Left lung (tissue), 10 donors: ENCODE results near the gene NEK10. TPM values are rescaled to one million over a fixed set of nuclear protein-coding genes. Genes with fewer than 3 reads are reported as not detected.

Experiments used
- ATAC-seq: fragments of 200-7000 bp; cut with Tn5 transposase; one replicate; pipeline ENCODE4 v1.9.1; 2020; ENCODE audit warnings: moderate library complexity
- DNase-seq, 4 donors: peaks; one replicate each; pipeline ENCODE4 v3.0.0-alpha.2; 2013 to 2020
- H3K27ac ChIP-seq, 2 donors: fragments of 200-600 bp; sonication (generic) in 1 of 2; one replicate each; pipeline versions ENCODE4 v1.5.0 to v1.8.0; 2020 to 2021
- H3K27me3 ChIP-seq, 2 donors: fragments of 200-600 bp; sonication (generic) in 1 of 2; one replicate each; pipeline versions ENCODE4 v1.5.0 to v1.8.0; 2020 to 2021
- H3K36me3 ChIP-seq, 2 donors: fragments of 200-600 bp; sonication (generic) in 1 of 2; one replicate each; pipeline versions ENCODE4 v1.5.0 to v1.8.0; 2020 to 2021
- H3K4me1 ChIP-seq, 2 donors: fragments of 200-600 bp; one replicate each; pipeline ENCODE4 v1.8.0; 2021
- H3K4me3 ChIP-seq, 2 donors: fragments of 200-600 bp; sonication (generic) in 1 of 2; one replicate each; pipeline versions ENCODE4 v1.5.0 to v1.8.0; 2020 to 2021; ENCODE audit warnings: mild to moderate bottlenecking in 1 of 2
- H3K9me3 ChIP-seq, 2 donors: fragments of 200-600 bp; sonication (generic) in 1 of 2; one replicate each; pipeline versions ENCODE4 v1.5.0 to v1.8.0; 2020 to 2021
- intact Hi-C, 2 donors: fragments of 100-400 bp; cut with DNase I; formaldehyde crosslinking; loops; one replicate each; pipeline versions ENCODE4 v1.11.2 to v1.14.2; 2022
- polyA plus RNA-seq, 6 donors: library from polyadenylated mRNA; unstranded; fragments of 120-200 nt; gene quantifications; one replicate each; pipeline ENCODE4 v1.2.1, GENCODE V29; 2013; ENCODE audit not compliant: insufficient read length in 6 of 6
- total RNA-seq, 2 donors: library from RNA; stranded (reverse); fragmentation: NEBNext Ultra II Directional; extraction: Animal tissue kit (Norgen Biotek cat#: 25700); gene quantifications; one replicate each; pipeline ENCODE4 v1.2.1, GENCODE V29; 2021
- TF ChIP-seq, protein P1 (sequence below), 2 donors: fragments of 200-600 bp; sonication (generic) in 1 of 2; IDR thresholded peaks; one replicate each; pipeline versions ENCODE4 v1.5.0 to v1.8.0; 2021; ENCODE audit warnings: antibody characterized with exemption in 2 of 2
- donor health status: DM: no; HTN: yes; CAD: no.
- donor health status: DM: no; HTN: no; CAD: no.

Gene NEK10
- total and polyA plus RNA-seq, 8 donors = 1.5 to 7.9 (median 5.5) TPM

DNA sequence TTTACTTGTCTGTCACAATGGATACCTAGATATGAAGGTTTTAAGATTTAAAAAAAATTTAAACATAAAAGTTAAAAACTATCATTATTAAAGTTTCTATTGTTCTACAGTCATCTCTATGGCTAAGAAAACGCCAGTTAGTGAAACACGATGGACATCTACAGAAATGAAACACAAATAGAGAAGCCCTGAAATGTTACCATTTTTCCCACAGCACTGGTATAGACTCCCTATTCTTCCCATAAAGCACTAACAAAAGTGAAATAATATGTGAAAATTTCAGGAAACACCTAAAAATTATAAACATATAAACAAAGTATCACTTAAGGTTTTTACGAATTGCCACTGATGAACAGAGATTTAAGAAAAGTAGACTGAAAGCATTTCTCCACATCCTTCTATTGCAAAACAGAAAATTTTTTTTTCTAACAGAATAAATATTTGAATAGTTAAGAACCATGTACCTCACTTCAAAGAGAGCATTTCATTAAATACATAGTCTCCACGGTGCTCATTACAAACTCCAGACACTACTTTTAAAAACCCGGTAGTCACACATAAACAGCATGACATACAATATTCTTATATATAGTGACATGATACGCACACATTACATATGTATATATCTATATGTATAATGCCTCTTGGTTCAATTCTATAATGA is 7.1 kb upstream of the NEK10 start:
- H3K9me3 ChIP-seq = no peaks in the 10 kb centered on the region
- TF ChIP-seq, protein P1, sequence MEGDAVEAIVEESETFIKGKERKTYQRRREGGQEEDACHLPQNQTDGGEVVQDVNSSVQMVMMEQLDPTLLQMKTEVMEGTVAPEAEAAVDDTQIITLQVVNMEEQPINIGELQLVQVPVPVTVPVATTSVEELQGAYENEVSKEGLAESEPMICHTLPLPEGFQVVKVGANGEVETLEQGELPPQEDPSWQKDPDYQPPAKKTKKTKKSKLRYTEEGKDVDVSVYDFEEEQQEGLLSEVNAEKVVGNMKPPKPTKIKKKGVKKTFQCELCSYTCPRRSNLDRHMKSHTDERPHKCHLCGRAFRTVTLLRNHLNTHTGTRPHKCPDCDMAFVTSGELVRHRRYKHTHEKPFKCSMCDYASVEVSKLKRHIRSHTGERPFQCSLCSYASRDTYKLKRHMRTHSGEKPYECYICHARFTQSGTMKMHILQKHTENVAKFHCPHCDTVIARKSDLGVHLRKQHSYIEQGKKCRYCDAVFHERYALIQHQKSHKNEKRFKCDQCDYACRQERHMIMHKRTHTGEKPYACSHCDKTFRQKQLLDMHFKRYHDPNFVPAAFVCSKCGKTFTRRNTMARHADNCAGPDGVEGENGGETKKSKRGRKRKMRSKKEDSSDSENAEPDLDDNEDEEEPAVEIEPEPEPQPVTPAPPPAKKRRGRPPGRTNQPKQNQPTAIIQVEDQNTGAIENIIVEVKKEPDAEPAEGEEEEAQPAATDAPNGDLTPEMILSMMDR (IDR thresholded peaks at IDR 0.05) = no peak
- no peaks in the 10 kb centered on the region for H3K4me1 ChIP-seq
- no peak for DNase-seq
- no peaks in the 10 kb centered on the region for H3K27me3 ChIP-seq
- no peak overlapping the region for H3K4me3 ChIP-seq
- H3K36me3 ChIP-seq = peaks cover 0 to 19% of the 10 kb centered on the region in 2 donors
- peak; percentile 80 for ATAC-seq
- H3K27ac ChIP-seq = no peak overlapping the region
- intact Hi-C loops = no loop called here

DNA sequence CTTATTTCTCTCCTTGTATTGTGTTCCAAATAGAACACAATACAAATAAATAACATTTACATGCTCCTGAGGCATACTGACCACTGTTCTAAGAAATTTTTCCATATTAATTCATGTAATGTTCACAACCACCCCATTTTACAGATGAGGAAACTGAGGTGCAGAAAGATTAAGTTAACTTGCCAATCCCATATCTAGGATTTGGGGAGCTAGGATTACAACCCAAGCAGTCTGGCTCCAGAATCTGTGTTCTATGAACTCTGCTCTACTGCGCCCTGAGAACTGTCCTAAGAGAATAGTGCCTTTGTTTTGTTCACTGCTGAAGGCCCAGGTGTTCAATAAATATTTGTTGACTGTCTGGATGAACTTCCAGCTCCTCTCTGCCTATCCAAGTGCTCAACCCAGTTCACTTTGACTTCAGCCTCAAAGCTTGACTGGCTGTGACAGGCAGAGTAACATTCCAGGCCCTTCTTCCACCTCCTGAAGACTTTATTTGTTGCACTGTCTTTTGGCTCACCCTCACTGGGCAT is 3.1 kb downstream of the NEK10 start:
- no peak overlapping the region for H3K4me3 ChIP-seq
- DNase-seq = no peak
- no peak overlapping the region for H3K27ac ChIP-seq
- no peaks in the 10 kb centered on the region for H3K9me3 ChIP-seq
- H3K4me1 ChIP-seq = peaks cover 3 to 11% of the 10 kb centered on the region in 2 donors
- no peak for ATAC-seq
- TF ChIP-seq, protein P1 (IDR thresholded peaks at IDR 0.05) = no peak
- intact Hi-C loops = no loop called here
- H3K36me3 ChIP-seq = no peaks in the 10 kb centered on the region
- peaks cover 0 to 5% of the 10 kb centered on the region in 2 donors for H3K27me3 ChIP-seq

DNA sequence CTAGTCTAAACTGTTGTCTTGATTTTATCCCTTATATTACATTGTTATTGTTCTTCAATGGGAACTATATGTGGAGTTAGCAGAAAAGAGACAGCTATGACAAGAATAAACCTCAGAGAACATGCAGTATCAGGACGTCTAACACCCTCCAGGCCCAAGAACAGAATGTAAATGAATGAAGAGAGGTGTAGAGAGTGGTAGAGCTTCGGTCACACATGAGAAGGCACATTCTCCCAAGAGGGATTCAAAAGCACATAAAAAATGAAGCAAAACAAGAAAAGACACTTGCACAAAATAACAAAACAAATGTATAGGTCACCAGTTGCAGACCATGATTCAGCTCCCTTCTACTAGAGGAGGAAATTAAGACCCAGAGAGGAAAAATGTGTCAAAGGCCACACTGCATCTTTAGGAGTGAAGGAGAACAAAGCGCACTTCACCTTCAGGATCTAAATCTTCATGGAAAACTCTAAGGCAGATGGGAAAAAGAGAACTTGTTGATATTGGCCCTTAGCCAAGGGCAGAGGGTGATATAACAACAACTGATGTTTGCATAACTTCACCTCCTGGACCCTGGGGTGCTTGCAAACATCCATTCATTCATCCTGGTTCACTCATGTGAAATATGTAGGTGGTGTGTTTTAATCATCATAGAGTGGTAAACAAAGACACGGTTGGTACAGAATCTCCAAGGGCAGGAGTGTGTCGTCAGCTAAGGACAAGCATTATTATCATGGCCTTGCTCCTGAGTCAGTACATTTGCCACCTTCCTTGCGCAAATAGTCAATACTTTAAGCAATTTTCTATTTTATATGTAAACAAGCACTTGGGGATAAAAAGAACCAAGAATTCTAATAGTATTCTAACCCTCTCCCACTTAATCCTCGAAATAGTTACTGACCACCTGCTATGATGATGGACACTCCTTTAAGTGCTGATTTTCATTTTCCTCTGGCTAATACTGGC is 8.8 kb downstream of the NEK10 start:
- peaks cover 0 to 20% of the 10 kb centered on the region in 2 donors for H3K4me1 ChIP-seq
- no peaks in the 10 kb centered on the region for H3K36me3 ChIP-seq
- intact Hi-C loops = no loop called here
- H3K9me3 ChIP-seq = no peaks in the 10 kb centered on the region
- H3K27ac ChIP-seq = peak overlapping the region in 1 of 2 donors; percentile 55
- TF ChIP-seq, protein P1 (IDR thresholded peaks at IDR 0.05) = no peak
- no peak overlapping the region for H3K4me3 ChIP-seq
- DNase-seq (peak in 1 of 4 donors; percentile 21), ATAC-seq (peak; percentile 15)
- no peaks in the 10 kb centered on the region for H3K27me3 ChIP-seq

DNA sequence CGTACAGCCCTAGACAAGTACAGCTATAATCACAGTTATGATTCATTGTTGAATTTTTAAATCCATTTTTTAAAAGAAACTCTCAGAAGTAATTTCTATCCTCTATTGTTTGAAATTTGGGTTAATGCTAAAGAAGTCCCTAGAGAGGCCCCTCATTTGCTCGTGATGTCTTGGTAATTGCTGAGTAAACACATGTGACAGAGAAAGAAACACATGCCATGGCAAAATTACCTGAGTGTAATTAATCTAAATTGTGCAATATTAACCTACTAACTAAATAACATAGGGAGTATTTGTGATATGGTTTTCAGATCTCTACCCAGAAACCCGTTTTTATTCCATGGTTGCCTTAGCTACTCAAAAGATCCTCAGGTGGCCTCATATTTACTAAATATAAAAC is 10.8 kb downstream of the NEK10 start:
- Histone ChIP-seq H3K27ac (no peak overlapping the region), H3K9me3 (no peaks in the 10 kb centered on the region), H3K27me3 (no peaks in the 10 kb centered on the region), H3K4me3 (no peak overlapping the region), H3K4me1 (peaks cover 0 to 20% of the 10 kb centered on the region in 2 donors), H3K36me3 (no peaks in the 10 kb centered on the region)
- DNase-seq (no peak), ATAC-seq (no peak)
- intact Hi-C loops = no loop called here
- TF ChIP-seq, protein P1 (IDR thresholded peaks at IDR 0.05) = no peak
